Measurements from ENCODE around the gene MAP3K21. TPM values are rescaled to one million over a fixed set of nuclear protein-coding genes. Genes with fewer than 3 reads are reported as not detected.

MAP3K21 gene
- polyA plus RNA-seq, 1 of the 3 experiments (the other 2 are of a cell fraction) = 0.33 TPM

DNA sequence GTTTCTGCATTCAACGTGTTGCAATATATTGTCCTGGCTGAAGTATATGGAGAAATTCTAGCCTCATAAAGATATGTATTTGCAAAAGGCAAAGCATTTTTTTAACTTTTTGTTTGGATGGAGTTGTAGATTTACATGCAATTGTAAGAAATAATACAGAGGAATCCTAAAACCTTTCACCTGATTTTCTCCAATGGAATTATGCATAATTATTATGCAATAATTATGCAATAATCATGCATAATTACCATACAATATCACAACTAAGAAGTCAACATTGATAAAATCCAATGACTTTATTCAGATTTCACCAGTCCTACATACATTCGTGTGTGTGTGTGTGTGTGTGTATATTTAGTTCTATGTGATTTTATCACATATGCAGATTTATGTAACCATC, 7.5 kb upstream of the MAP3K21 start:
- H3K79me2 ChIP-seq (ENCODE audit: insufficient read depth) = no peaks in the 10 kb centered on the region
- H3K4me2 ChIP-seq = no peak overlapping the region
- no peak overlapping the region for H2AFZ ChIP-seq (ENCODE audit: low read depth)
- POLR2A ChIA-PET = no interaction called here
- H3K9ac ChIP-seq = no peak overlapping the region
- no peaks in the 10 kb centered on the region for H3K4me1 ChIP-seq (ENCODE audit: control insufficient read depth in 1 of 2, insufficient read depth in 2 of 2, low read depth in 1 of 2, low read length in 1 of 2)
- TF ChIP-seq, protein P1, sequence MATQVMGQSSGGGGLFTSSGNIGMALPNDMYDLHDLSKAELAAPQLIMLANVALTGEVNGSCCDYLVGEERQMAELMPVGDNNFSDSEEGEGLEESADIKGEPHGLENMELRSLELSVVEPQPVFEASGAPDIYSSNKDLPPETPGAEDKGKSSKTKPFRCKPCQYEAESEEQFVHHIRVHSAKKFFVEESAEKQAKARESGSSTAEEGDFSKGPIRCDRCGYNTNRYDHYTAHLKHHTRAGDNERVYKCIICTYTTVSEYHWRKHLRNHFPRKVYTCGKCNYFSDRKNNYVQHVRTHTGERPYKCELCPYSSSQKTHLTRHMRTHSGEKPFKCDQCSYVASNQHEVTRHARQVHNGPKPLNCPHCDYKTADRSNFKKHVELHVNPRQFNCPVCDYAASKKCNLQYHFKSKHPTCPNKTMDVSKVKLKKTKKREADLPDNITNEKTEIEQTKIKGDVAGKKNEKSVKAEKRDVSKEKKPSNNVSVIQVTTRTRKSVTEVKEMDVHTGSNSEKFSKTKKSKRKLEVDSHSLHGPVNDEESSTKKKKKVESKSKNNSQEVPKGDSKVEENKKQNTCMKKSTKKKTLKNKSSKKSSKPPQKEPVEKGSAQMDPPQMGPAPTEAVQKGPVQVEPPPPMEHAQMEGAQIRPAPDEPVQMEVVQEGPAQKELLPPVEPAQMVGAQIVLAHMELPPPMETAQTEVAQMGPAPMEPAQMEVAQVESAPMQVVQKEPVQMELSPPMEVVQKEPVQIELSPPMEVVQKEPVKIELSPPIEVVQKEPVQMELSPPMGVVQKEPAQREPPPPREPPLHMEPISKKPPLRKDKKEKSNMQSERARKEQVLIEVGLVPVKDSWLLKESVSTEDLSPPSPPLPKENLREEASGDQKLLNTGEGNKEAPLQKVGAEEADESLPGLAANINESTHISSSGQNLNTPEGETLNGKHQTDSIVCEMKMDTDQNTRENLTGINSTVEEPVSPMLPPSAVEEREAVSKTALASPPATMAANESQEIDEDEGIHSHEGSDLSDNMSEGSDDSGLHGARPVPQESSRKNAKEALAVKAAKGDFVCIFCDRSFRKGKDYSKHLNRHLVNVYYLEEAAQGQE (IDR thresholded peaks at IDR 0.05; ENCODE audit: low read depth, low read length) = no peak
- H3K4me3 ChIP-seq (ENCODE audit: low read depth in 2 of 2, low read length in 1 of 2) = no peak overlapping the region
- no peaks in the 10 kb centered on the region; the same call in 1 of the 2 replicates for H3K27me3 ChIP-seq (ENCODE audit: insufficient read depth)
- H3K9me3 ChIP-seq = no peaks in the 10 kb centered on the region
- no peaks in the 10 kb centered on the region for H3F3A ChIP-seq (replicated peaks; ENCODE audit: insufficient read depth)
- H3K36me3 ChIP-seq (replicated peaks in 1 of 2; ENCODE audit: control insufficient read depth in 1 of 2, insufficient read depth in 2 of 2, low read length in 1 of 2) = no peaks in the 10 kb centered on the region
- CTCF ChIA-PET = interaction anchor here (1.4 kb wide), 1 partner anchor 15 kb away, joined by 8 read pairs; no protein-coding TSS in a partner anchor
- no peak overlapping the region for H3K27ac ChIP-seq (ENCODE audit: low read depth in 2 of 2, low read length in 1 of 2)
- H4K20me1 ChIP-seq (ENCODE audit: insufficient read depth) = no peaks in the 10 kb centered on the region
- WGBS (ENCODE audit: low lambda C conversion rate) = 38% methylated on average over 2 of the region's 2 CpGs
- no peaks in the 10 kb centered on the region for H3K9me2 ChIP-seq
- no peak for DNase-seq

GRCh38 chr1:233323718-233324117, 3.8 kb upstream of the MAP3K21 start:
- peaks cover 0 to 11% of the 10 kb centered on the region in 2 experiments; a peak in 1 of 4 replicates for H3K4me1 ChIP-seq (ENCODE audit: control insufficient read depth in 1 of 2, insufficient read depth in 2 of 2, low read depth in 1 of 2, low read length in 1 of 2)
- H3K9ac ChIP-seq = no peak overlapping the region
- no peak overlapping the region for H3K27ac ChIP-seq (ENCODE audit: low read depth in 2 of 2, low read length in 1 of 2)
- ChIA-PET CTCF (interaction anchor here (0.8 to 1.5 kb wide), 2 partner anchors 19 to 41 kb away, joined by 3 read pairs; no protein-coding TSS in a partner anchor), POLR2A (no interaction called here)
- no peaks in the 10 kb centered on the region for H4K20me1 ChIP-seq (ENCODE audit: insufficient read depth)
- no peak overlapping the region for H3K4me2 ChIP-seq
- H3K27me3 ChIP-seq (ENCODE audit: insufficient read depth) = peaks cover 2% of the 10 kb centered on the region
- DNase-seq = no peak
- no peaks in the 10 kb centered on the region for H3K9me3 ChIP-seq
- H3F3A ChIP-seq (replicated peaks; ENCODE audit: insufficient read depth) = peaks cover 11% of the 10 kb centered on the region
- TF ChIP-seq EP300 (IDR thresholded peaks at IDR 0.05; ENCODE audit: borderline replicate concordance in 1 of 2, low read depth in 1 of 2, low read length in 1 of 2) (no peak), MEF2A (IDR thresholded peaks at IDR 0.05; ENCODE audit: borderline replicate concordance, low read depth) (no peak), FOXJ3 (CRISPR knock-in tag; IDR thresholded peaks at IDR 0.05) (no peak), FOXM1 (IDR thresholded peaks at IDR 0.05; ENCODE audit: low read depth) (no peak), JUND (IDR thresholded peaks at IDR 0.05) (no peak), GATA2 (CRISPR knock-in tag; IDR thresholded peaks at IDR 0.05) (no peak), TAF1 (IDR thresholded peaks at IDR 0.05; ENCODE audit: borderline replicate concordance, low read depth, low read length) (no peak)
- TF ChIP-seq, protein P2, sequence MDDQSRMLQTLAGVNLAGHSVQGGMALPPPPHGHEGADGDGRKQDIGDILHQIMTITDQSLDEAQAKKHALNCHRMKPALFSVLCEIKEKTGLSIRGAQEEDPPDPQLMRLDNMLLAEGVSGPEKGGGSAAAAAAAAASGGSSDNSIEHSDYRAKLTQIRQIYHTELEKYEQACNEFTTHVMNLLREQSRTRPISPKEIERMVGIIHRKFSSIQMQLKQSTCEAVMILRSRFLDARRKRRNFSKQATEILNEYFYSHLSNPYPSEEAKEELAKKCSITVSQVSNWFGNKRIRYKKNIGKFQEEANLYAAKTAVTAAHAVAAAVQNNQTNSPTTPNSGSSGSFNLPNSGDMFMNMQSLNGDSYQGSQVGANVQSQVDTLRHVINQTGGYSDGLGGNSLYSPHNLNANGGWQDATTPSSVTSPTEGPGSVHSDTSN (IDR thresholded peaks at IDR 0.05) = no peak
- TF ChIP-seq, protein P3, sequence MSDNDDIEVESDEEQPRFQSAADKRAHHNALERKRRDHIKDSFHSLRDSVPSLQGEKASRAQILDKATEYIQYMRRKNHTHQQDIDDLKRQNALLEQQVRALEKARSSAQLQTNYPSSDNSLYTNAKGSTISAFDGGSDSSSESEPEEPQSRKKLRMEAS (IDR thresholded peaks at IDR 0.05; ENCODE audit: low read depth) = no peak
- H3K79me2 ChIP-seq (ENCODE audit: insufficient read depth) = no peaks in the 10 kb centered on the region
- H3K36me3 ChIP-seq (replicated peaks in 1 of 2; ENCODE audit: control insufficient read depth in 1 of 2, insufficient read depth in 2 of 2, low read length in 1 of 2) = no peaks in the 10 kb centered on the region
- H2AFZ ChIP-seq (ENCODE audit: low read depth) = no peak overlapping the region
- H3K9me2 ChIP-seq = no peaks in the 10 kb centered on the region
- H3K4me3 ChIP-seq (ENCODE audit: low read depth in 2 of 2, low read length in 1 of 2) = no peak overlapping the region
- WGBS (ENCODE audit: low lambda C conversion rate) = 74% methylated on average over 1 of the region's 1 CpG

All from SK-N-SH (cell line).